SJSA1 (cell line): Measurements from ENCODE around the gene MAGEB6B. TPM values are rescaled to one million over a fixed set of nuclear protein-coding genes. Genes with fewer than 3 reads are reported as not detected.
"Not testable (repeated sequence)": the region's sequence is repeated elsewhere in the genome, so short reads cannot be mapped to it uniquely, and the experiment has no call there.

ENCODE experiments used
- DNase-seq, 2 experiments: peaks; one replicate each; pipeline ENCODE4 v3.0.0-alpha.2; 2015 to 2020; ENCODE audit warnings: low spot score in 2 of 2, low read depth in 1 of 2
- H3K27ac ChIP-seq: fragments of 250-450 bp; sonication (Bioruptor Pico); 2 replicates; pipeline ENCODE4 v1.5.1; 2020; ENCODE audit warnings: mild to moderate bottlenecking, moderate library complexity
- H3K27me3 ChIP-seq: fragments of 250-450 bp; sonication (Bioruptor Pico); replicated peaks from 2 replicates; pipeline ENCODE4 v1.5.1; 2020; ENCODE audit warnings: mild to moderate bottlenecking, moderate library complexity
- H3K36me3 ChIP-seq: fragments of 250-450 bp; sonication (Bioruptor Pico); 2 replicates; pipeline ENCODE4 v1.5.1; 2020; ENCODE audit warnings: mild to moderate bottlenecking
- H3K4me1 ChIP-seq: fragments of 250-450 bp; sonication (Bioruptor Pico); replicated peaks from 2 replicates; pipeline ENCODE4 v1.6.1; 2021; ENCODE audit warnings: mild to moderate bottlenecking
- H3K4me3 ChIP-seq: fragments of 250-450 bp; sonication (Bioruptor Pico); 2 replicates; pipeline ENCODE4 v1.5.1; 2020; ENCODE audit warnings: mild to moderate bottlenecking
- H3K9me3 ChIP-seq: fragments of 250-450 bp; sonication (Bioruptor Pico); replicated peaks from 2 replicates; pipeline ENCODE4 v1.5.1; 2020; ENCODE audit warnings: mild to moderate bottlenecking
- total RNA-seq: library from RNA; depleted of rRNA; stranded (reverse); fragments of >200 nt; shearing (Covaris generic); gene quantifications from 2 replicates; pipeline ENCODE4 v1.2.3, GENCODE V29; 2014; rRNA removed

MAGEB6B gene, protein sequence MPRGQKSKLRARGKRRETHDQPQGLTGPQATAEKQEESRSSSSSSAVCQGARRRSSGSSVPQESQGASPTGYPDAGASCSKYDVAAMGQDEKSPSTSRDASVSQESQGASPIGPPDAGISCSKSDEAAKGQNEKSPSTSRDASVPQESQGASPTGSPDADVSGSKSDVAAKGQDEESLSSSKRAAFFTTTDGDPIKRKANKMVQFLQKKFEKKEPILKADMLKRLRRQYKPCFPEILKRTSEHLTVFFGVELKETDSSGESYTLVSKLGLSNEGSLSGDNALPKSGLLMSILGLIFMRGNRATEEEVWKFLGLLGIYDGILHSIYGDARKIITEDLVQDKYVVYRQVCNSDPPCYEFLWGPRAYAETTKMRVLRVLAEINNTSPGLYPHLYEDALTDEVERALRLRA
- not detected in 2 replicates for total RNA-seq

DNA sequence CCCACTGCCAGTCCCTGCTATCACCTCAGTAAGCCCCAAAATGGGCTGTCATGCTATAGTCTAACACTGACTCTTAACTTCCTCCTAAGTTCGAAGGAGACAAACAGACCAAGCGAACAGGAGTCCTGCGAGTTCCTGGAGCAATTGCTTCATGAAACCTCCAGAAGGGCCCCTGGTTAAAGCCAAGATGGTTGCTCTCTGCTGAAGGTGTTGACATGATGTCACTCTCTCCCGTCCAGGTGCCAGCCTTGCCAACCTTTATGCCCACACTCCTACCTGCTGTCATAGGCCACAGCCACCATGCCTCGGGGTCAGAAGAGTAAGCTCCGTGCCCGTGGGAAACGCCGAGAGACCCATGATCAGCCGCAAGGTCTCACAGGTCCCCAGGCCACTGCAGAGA, at the start of gene MAGEB6B:
MAGEB6B (plus strand) TSS at position 301 of the 400 bp plus-strand sequence; CDS start at position 301, 0 bp downstream.
- H3K27ac ChIP-seq = no peak within 1 kb of the TSS
- no peaks in the 10 kb centered on the region for H3K27me3 ChIP-seq
- H3K9me3 ChIP-seq = no peaks in the 10 kb centered on the region

DNA sequence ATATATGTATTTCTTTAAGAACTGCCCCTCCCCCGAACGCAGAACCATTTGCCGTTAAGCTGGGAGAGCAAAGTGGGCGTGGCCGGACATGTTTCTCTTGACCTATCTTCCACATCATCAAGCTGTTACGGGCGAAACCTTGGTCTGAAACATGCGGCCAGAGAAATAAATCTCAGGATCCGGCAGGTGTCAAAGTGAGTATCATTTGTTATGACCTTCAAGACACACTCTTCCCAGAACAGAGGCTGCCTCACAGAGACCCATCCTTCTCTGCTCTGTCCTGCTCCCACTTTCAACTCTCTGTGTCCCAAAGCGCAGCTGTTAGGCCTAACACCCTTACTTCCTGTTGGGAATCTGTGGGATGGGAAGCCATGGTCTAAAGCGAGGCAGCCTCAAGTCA, 22.1 kb upstream of the MAGEB6B start, which contains the start of gene MAGEB18:
MAGEB18 (plus strand) TSS at position 70 of the 400 bp plus-strand sequence. CDS start 643 bp downstream, outside the sequence.
- H3K4me1 ChIP-seq = no peaks in the 10 kb centered on the region
- H3K27ac ChIP-seq = no peak within 1 kb of the TSS
- H3K36me3 ChIP-seq = no peaks in the 10 kb centered on the region
- no peaks in the 10 kb centered on the region for H3K9me3 ChIP-seq
- no peaks in the 10 kb centered on the region for H3K27me3 ChIP-seq
- no peak for DNase-seq
- H3K4me3 ChIP-seq = no peak within 1 kb of the TSS

More for the DNA sequence above, at the start of gene MAGEB6B:
- no peak within 1 kb of the TSS for H3K4me3 ChIP-seq
- H3K4me1 ChIP-seq = no peaks in the 10 kb centered on the region
- DNase-seq = no peak
- H3K36me3 ChIP-seq = no peaks in the 10 kb centered on the region

DNA sequence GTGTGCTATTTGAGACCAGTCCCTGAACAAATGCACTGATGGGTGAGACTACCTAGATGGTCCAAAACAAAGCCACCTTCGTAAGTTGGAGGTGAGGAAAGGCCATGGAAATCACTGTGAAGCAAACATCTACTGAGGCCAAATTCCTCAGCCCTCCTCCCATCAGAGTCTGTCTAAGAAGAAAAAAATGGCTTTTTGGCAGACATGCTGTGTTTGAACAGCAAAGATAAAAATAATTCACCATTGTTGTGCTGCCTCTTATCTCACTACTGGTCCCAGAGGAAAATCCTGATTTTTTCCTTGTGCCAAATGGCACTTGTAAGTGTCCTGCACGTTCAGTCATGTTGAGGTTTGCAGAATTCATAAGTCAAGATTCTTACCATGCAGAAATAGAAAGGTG, 14.4 kb upstream of the MAGEB6B start:
- no peaks in the 10 kb centered on the region for H3K9me3 ChIP-seq
- no peak overlapping the region for H3K4me3 ChIP-seq
- no peak overlapping the region for H3K27ac ChIP-seq
- H3K36me3 ChIP-seq = no peaks in the 10 kb centered on the region
- H3K4me1 ChIP-seq = no peaks in the 10 kb centered on the region
- DNase-seq = no peak
- no peaks in the 10 kb centered on the region for H3K27me3 ChIP-seq

DNA sequence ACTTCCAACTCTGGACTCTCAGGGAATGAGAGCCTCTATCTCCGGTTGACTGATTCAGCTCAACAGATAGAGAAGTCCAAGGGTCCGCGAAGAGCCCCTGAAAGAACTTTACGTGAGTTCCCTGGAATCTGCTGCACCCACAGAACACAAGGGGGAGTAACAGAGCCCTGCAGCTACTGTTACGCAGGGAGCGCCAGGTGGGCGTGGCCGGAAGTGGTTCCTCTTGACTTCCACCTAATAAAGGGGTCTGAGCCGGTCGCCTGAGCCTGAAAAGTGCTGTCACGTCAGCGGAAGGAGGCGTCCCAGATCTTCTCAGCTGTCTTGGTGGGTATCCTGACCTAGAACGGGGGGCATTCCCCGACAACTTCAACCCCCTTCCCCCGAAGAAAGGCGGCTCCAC, 31.8 kb downstream of the MAGEB6B start, which contains the start of gene MAGEB6:
MAGEB6 (plus strand) TSS at position 237 of the 400 bp plus-strand sequence. CDS start 1,407 bp downstream, outside the sequence.
- H3K27ac ChIP-seq = no peak within 1 kb of the TSS

DNA sequence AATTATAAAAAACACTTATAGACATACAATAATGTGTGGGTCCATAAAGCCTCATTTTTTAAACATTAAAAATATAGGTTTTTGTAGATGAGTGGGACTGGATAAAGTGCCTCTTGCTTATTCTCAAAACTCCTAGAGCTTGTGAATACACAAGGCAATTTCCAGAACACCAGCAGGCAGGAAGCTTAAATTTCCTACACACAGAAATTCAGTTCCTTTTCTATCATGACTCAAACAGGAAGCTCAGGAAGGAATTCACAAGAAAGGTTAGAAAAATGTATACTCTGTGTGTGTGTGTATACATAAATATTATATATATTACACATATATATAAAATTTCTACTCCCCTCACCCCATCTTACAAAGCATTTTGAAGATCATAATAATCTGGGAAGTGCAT, 43.2 kb downstream of the MAGEB6B start:
- no peak overlapping the region for H3K4me3 ChIP-seq
- H3K9me3 ChIP-seq = no peaks in the 10 kb centered on the region
- no peak overlapping the region for H3K27ac ChIP-seq
- DNase-seq = no peak
- no peaks in the 10 kb centered on the region for H3K36me3 ChIP-seq
- H3K27me3 ChIP-seq = no peaks in the 10 kb centered on the region
- no peaks in the 10 kb centered on the region for H3K4me1 ChIP-seq

More for the DNA sequence above, 31.8 kb downstream of the MAGEB6B start, which contains the start of gene MAGEB6:
- Histone ChIP-seq H3K4me3 (no peak within 1 kb of the TSS), H3K4me1 (no peaks in the 10 kb centered on the region), H3K27me3 (no peaks in the 10 kb centered on the region), H3K9me3 (no peaks in the 10 kb centered on the region), H3K36me3 (no peaks in the 10 kb centered on the region)
- no peak for DNase-seq

DNA sequence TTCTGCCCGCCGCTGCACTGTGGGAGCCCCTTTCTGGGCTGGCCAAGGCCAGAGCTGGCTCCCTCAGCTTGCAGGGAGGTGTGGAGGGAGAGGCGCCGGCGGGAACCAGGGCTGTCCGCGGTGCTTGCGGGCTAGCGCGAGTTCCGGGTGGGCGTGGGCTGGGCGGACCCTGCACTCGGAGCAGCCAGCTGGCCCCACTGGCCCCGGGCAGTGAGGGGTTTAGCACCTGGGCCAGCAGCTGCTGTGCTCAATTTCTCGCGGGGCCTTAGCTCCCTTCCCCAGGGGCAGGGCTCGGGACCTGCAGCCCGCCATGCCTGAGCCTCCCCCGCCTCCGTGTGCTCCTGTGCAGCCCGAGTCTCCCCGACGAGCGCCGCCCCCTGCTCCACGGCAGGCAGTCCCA, 44.3 kb downstream of the MAGEB6B start:
- H3K4me1 ChIP-seq, H3K4me3 ChIP-seq, DNase-seq, H3K36me3 ChIP-seq, H3K27ac ChIP-seq, H3K9me3 ChIP-seq, H3K27me3 ChIP-seq: not testable (repeated sequence)

DNA sequence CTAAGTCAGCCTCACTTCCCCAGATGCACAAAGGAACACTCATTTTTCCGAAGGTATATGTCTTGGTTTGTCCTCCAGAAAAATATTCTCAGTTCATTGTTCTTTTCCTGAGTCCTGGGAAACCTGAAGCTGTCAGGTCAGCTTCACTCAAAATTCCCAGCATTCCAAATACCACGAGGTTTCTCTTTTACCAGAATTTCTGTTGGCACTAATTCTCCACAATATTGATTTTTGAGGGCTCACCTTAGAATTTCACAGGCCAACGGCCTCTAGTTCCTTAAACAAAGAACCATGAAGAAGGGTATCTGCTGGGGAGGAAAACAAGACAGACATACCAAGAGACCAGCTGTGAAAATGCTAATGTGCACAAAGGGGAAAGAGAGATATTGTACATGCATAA, 47.6 kb downstream of the MAGEB6B start:
- H3K4me1 ChIP-seq = no peaks in the 10 kb centered on the region
- H3K27ac ChIP-seq = no peak overlapping the region
- H3K9me3 ChIP-seq = no peaks in the 10 kb centered on the region
- no peak overlapping the region for H3K4me3 ChIP-seq
- no peaks in the 10 kb centered on the region for H3K36me3 ChIP-seq
- H3K27me3 ChIP-seq = no peaks in the 10 kb centered on the region
- no peak for DNase-seq

Other genes starting within 250 kb of the MAGEB6B start
- not detected in 2 replicates for gene MAGEB18, start 22.3 kb upstream of the MAGEB6B start, total RNA-seq
- gene MAGEB6, start 31.8 kb downstream of the MAGEB6B start, total RNA-seq = not detected in 2 replicates
- gene MAGEB5, start 55.6 kb downstream of the MAGEB6B start, total RNA-seq = not detected in 2 replicates